ENCODE results near the gene FCMR.

The FCMR gene

DNA sequence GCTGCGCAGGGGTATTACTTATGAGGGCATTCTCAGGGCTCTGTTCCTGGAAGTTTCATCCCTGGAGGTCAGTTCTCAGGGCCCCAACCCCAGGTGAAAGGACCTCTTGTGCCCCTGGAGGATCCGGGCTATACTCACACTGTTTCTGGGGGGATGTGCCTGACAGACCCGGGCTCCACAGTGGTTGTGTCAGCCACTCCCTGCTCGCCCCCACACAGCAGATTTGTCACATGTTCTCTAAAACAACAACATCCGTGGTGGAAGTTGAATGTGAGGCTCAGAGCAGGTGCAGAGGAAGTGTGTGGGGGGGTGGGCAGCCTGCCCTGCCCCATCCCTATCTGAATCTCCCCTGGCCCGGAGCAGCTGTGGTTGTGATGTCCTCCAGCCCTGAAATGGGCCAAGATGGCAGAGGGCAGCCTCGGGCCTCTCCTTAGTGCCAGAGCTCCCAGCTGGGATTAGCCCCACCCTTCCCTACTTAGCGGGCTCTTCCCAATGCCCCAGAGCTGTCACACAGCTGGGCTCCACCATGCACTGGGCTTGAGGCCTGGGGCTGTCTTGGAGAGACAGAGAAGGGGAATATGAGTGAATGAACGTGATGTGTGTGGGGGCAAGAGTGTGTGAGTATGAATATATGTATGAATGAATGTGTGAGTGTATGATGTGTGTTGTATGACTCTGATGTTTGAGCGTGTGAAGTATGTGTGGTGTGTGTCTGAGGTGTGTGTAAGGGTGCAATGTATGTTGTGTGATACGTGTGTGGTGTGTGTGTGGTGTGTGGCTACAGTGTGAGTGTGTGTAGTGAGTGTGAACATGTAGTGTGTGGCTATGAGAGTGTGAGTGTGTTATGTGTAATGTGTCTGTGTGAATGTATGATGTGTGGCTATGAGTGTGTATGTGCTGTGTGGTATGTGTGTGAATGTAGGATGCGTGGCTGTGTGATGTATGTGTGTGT is 1.5 kb upstream of the FCMR start:
- DNase-seq (ENCODE audit: low spot score), result no peak

DNA sequence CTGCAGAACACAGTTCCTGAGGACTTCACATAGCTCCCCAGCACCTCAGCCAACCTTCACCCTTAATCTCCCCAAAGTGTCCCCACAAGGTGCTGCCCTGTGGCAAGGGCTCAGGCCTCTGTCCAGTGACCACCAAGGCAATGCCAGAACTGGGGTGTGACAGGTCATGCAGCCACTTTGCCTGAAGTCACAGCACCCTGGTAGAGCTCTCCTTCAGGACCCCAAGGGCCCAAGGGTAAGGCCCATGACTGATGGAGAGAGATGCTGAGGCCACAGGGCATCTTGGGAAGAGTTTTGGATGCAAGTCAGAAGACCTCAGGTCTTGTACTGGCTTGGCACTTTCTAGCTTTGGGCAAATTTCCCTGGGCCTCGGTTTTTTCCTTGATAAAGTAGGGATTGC is 783 bp upstream of the FCMR start:
- no peak for DNase-seq (ENCODE audit: low spot score)

DNA sequence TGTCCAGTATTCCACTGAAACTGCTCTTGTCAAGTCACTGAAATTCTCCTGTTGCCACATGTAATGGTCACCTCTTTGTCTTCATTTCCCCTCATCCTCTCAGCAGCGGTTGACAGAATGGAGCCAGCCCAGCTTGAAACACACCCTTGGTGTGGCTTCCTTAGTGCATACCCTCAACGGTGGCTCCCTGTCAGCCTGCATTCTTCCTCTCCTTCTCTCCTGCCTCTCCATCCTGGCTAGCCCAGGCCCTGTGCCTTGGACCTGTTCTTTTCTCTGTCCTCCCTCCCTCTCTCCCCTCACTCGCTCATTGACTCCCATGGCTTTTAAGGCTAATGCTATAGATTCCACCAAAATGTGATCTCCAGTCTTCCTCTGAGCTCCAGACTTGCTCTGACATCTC is 3.7 kb downstream of the FCMR start:
- no peak for DNase-seq (ENCODE audit: low spot score)

DNA sequence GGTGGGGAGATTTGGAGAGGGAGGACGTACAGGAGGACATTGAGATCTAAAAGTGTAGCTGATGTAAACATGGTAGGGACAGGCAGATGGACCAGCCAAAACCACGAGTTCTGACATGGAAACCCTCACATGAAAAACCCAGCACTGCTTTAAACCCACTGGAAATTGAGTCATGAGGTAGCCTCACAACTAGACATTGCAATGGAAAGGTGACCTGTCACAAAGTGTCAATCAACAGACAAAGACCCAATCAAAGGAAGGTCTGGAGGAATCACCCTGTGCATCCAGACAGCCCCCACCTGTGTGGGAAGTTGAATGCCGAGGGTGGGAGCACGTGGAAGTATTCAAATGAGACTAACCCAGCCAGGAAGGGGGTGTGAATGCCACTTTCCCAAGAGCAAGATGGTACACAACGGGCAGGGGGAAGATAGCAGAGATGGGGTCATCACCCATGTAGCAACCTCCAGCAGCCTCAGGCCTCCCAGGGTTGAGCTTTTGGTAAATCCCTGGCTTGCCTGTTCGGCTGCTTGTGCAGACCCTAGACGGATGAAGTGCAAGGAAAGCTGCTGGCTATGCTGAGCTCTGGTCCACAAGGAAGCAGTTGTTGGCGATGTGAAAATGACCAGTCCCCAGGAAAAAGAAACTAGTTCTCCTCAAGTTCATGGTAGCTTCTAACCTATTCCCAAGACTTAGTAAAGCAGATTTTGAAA is 5.6 kb downstream of the FCMR start:
- DNase-seq (ENCODE audit: low spot score), result no peak

DNA sequence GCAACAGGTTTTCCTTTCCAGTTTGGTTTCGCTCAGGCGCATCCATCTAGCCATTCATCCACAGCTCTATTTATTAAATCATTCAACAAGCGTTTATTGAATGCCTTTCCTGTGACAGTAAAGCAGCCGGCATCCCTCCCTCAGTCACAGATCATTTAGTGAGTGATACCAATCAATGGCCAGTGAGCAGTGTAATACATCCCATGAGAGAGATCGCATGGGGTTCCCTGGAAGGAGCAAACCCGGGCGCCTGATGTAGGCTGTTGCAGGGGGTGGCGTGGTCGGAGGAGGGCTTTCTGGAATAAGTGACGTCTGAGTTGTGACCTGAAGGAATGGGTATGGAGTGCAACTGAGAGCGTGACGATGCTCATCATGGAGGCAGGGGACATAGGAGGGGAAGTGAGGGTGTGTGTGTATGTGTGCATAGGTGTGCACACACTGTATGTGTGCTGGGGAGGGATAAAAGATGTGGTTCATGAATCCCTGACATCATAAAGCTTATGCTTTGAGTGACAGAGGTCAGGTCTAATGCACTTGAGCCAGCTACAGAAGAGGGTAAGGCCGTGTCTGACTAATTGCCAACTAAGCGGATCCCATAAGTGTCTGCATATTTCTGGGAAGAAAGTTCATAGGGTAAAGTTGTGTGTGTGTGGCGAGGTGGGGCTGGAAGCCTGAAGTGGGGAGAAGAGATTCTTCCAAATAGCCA is 6.6 kb downstream of the FCMR start:
- no peak for DNase-seq (ENCODE audit: low spot score)

DNA sequence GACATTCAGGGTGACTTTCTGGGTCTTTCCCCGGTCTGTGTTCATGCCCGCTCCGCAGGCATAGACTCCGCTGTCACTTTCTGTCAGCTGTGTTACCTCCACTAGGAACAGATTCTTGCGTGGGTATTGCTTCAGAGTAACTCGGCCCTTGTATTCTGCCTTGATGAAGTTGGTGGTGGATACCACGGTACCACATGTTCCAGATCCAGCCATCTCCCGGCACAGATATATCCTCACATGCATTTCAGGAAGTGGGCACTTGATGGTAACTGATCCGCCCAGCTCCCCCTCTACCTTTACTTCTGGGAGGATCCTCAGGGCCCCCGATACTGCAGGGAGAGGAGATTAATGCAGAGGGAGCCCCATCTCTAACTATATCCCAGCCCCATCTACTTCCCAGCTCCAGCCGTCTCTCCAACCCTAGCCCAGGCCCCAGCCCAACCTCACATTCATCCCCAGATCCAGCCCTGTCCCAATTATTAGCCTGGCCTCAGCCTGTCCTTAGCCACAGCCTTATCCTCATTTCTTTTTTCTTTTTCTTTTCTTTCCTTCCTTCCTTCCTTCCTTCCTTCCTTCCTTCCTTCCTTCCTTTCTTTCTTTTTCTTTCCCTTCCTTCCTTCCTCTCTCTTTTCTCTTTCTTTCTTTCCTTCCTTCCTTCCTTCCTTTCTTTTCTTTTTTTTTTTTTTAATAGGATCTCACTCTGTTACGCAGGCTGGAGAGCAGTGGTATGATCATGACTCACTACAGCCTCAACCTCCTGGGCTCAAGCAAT is 7.8 kb downstream of the FCMR start:
- no peak for DNase-seq (ENCODE audit: low spot score)

DNA sequence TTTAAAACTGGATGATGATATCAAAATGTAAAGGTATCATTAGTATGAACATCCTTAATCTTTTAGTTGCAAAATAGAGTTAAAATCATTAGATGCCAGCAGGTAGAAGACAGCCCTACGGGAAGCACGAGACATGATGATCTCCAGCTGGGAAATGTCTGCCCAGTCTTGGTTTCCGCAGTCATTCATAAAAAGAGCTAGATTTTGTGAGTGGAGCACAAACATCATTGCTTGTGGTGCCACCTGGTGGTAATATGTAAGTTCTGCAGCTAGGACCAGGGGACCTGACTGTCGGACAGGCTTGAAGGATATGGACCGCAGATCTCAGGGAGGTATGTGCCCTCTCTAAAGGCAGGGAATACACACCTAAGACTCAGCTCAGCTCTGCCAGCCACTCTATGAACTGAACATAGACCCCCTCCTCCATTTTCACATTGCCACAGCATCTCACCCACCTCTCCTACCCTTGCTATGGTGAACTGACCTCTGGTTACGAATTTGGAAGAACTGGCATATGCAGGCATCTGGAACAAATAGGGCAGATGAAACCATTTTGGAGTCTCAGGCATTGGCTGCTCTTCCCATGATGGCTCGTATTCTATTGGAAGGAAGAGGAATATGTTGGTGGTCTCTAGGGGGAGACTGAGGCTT is 9.2 kb downstream of the FCMR start:
- DNase-seq (ENCODE audit: low spot score), result peak; percentile 68

DNA sequence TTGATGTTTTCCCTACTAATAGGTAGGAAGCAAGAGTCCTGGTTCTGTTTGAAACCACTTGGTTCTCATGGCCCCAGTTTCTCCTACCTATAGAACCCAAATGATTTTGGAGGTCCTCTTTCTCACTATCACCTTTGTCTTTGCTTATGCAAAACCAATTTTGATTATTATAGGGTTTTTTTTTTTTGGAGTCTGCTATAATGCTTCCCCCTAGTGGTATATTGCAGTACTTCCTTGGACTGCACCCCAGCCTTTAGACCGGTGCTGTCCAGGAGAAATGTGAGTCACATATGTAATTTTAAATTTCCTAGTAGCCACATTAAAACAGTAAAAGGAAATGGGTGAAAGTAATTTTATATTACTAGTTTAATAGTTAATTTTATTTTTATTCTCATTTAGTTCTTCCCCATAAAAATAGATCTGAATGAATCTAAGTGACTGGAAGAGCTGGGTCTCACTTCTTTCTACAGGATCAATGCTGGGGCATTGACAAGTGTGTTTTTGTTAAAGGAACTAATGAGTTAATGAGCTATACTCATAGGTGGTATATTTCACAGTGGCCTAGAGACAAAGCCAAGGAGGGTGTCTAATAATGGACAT is 10.6 kb downstream of the FCMR start:
- DNase-seq (ENCODE audit: low spot score), result no peak

DNA sequence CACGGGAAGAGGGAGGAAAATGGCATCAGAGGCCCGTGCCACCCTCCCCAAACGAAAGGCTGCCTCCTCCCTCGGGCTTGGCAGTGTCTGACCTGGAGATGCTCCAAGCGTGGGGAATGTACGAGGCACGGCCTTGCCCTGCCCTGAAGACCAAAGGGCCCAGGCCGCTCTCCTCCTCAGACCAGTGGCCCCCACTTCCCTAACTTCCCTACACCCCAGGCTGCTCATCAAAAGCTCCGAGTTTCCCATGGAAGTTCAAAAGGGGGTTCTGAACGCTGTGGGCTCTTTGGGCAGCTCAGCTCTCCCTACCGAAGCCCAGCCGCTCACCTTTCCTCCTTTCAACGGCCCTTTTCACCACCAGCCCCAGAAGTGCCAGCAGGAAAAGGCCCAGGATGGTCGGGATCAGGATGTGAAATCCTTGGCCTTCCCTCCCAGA is 11.8 kb downstream of the FCMR start:
- no peak for DNase-seq (ENCODE audit: low spot score)

DNA sequence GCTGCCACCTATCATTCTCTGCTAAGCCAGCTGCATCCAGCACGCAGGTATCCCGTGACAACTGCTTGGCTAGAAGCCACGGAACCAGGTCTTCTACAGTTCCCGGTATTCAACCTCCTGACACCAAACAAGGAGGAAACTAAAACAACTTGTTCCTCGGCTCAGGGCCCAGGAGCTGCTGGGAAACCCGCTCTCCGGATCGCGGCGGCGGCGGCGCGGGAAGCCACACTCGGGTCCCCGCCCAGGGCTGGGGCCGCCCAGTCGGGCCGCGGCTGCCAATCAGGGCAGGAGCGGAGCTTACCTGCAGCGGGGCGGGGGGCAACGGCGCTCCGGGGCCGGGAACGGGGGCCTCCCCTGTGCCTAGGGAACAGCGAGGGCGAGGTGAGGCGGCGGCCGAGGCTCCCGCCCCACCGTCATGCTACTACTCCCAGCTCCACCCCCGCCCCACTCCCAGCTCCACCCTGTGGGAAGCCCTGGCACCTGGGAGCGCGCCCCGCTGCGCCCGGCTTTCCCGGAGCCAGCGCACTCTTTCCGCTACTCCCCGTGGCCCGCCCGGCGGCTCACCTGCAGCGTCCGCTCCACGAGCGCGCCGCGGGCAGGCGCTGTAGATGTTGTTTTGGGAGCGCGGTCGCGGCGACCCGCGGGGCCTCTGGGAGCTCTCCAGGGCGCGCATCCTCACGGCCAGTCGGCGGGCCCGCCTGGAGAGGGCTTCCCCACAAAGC is 12.4 kb downstream of the FCMR start:
- peak; percentile 69 for DNase-seq (ENCODE audit: low spot score)

DNA sequence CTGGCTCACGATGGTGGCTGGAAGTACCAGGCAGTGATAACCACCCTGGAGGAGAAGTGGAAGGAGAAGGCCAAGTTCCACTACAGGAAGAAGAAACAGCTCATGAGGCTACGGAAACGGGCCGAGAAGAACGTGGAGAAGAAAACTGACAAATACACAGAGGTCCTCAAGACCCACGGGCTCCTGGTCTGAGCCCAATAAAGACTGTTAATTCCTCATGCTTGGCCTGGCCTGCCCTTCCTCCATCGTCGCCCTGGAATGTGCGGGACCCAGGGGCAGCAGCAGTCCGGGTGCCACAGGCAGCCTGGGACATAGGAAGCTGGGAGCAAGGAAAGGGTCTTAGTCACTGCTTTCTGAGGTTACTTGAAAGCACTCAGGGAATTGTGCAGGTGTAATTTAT is 13.7 kb downstream of the FCMR start:
- no peak for DNase-seq (ENCODE audit: low spot score)

DNA sequence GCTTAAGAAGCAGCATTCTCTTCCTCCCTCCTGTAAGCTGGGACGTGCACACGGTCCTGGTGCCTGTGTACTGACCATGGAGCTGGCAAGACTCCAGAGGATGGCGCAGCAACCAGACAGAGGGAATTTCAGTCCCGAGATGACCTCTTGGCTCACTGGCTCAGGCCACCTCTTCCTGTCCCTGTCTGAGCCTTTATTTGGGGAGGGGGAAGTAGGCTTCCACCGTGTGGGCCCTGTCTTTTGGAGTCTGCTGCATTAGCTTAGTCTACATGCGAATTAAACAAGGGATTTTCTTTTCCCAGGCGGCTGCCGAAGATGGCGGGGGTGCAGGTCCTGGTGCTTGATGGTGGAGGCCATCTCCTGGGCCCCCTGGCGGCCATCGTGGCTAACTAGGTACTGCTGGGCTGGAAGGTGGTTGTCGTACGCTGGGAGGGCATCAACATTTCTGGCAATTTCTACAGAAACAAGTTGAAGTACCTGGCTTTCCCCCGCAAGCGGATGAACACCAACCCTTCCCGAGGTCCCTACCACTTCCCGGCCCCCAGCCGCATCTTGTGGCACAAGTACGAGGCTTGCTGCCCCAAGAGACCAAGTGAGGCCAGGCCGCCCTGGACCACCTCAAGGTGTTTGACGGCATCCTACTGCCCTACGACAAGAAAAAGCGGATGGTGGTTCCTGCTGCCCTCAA is 14.3 kb downstream of the FCMR start:
- DNase-seq (ENCODE audit: low spot score), result peak; percentile 59

DNA sequence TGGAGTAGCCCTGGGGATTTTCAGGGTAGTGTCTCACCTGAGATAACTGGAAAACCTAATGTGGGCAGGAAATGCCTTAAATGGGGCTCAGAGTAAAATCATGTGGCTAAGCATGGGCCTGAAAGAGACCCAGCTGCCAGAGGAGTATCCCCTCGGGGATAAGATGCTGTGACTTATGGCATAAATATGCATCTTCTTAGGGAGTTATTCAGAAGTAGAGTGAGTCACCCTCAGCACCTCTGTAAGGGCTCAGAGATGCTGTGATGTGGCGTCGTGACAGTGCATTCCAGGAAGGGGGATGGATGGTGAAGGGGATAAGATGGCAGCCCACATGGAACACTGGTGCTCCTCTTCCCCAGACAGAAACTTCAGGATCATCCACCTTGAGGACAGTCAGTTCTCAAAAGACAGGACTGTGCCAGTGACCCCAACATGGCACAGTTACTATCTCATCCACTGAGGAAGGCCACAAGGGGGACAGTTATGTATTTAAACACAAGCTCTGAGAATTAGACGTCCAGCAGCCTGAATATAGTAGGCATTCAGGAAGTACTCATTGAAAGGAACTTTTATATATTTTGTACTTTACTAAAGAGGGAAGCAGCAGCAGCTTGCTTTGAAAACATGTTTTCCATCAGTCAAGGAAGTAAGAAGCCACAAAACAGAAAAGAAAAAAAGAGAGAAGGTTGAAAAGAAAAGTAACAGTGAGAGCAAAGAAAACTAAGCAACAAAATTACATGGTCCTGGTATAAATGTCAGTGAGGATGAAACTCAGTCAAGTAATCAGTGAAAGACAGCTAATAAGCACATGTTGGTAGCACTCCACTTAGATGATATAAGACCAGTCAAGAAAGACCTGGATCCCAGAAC is 16.2 kb downstream of the FCMR start:
- DNase-seq (ENCODE audit: low spot score), result no peak

DNA sequence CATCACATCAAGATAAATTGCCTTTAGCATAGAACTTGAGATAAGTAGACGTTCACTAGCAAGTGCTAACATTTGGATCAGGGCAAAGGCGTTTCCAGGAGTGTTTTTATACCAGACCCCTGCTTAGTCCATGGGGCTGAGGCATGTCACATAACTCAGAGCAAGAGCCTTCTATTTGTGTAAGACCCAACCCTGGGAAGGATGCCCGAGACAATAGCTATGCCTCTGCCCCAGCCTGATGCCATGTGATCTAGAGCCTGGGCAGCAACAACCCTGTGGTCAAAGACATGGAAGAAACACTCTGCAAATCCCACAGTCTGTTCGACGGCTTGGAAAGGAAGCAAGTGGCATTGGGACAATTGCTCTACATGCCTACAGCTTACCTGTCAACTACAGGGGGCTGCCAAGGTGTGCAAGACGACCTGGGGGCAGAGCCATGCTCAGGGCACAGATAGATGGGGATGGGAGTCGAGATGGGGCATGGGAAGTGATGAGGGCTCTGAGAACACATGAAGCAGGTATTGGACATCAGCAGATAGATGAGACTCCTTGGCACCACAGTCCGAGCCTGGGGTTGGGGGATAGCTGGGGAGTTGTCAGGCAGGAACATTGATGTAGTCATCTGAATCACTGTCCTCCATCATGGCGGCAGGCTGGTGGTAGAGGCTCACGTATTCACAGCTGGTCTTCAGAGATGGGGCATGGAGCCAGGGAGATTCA is 17.2 kb downstream of the FCMR start:
- DNase-seq (ENCODE audit: low spot score), result no peak

DNA sequence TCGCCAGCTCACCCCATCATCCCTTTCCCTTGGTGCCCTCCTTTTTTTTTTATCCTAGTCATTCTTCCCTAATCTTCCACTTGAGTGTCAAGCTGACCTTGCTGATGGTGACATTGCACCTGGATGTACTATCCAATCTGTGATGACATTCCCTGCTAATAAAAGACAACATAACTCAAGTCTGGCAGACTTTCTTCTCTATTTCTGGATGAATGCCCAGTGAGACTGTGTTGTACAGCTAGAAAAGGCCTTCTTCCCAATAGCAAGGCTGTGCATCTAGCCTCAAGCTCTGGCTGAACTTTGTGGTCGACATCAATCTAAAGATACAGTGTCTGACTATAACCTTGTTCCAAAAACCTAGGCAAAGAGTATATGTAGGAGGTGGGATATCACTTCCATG is 18.1 kb downstream of the FCMR start:
- no peak for DNase-seq (ENCODE audit: low spot score)

DNA sequence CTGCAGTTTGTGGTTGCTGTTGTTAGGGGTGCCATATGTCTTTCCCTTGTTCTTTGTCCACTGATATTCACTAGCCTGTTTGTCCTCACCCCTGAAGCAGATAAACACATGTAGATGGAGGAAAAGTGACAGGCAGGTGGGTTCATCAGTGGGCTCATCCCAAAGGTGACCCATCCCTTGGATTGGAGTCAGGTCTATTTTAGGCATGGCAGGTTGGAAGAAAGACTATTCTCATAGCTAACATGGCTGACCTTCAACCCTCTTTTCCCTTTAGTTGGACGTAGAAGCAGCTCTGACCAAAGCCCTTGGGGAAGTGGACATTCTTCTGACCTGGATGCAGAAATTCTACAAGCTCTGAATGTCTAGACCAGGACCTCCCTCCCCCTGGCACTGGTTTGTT is 19.0 kb downstream of the FCMR start:
- no peak for DNase-seq (ENCODE audit: low spot score)

DNA sequence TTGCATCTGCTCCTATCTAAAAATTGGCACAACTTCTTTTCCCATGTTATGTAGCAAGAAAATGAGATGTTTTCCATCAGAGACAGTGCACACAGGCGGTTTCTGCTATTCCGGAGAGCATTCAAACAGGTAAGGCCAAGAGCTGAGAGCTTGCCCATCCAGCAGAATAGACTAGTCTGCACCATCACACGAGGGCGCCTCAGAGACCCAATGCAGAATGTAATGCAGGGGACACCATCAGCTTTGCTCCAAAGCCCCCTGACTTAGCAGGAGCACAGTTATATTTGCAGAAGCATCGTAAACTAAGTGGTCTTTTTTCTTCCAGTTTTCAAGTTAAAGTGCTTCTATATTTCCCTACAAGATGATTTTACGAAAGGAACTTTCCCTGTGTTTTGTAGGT is 19.8 kb downstream of the FCMR start:
- DNase-seq (ENCODE audit: low spot score), result no peak

DNA sequence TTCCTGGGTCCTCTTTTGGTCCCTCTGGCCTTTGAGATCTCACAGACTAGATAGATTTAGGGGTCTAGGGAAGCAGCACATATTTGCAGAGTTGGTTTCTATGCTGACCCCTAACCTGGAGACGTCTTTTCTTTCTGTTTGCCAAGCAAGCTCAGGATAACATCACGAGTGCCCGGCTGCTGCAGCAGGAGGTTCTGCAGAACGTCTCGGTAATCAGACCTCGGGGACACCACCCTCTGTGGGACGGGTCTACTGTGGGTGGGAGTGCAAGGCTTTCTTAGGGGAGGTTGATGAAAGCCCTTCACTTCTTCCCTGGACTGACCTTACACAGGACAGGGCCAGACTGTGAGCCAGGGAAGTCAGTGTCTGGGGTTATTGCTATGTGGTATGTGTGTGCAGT is 21.6 kb downstream of the FCMR start:
- DNase-seq (ENCODE audit: low spot score), result no peak

Measured in ecto neural progenitor cell (in vitro differentiated cells).